ENCODE data around the gene ZNF445. TPM values are rescaled to one million over a fixed set of nuclear protein-coding genes. Genes with fewer than 3 reads are reported as not detected.
"Not testable (repeated sequence)": the region's sequence is repeated elsewhere in the genome, so short reads cannot be mapped to it uniquely, and the experiment has no call there.

The ZNF445 gene
- total and polyA plus RNA-seq, 2 donors (not counting 3 experiments of a cell fraction or from before 2014, with no cell fraction given), result 2.3 to 17.8 TPM

DNA sequence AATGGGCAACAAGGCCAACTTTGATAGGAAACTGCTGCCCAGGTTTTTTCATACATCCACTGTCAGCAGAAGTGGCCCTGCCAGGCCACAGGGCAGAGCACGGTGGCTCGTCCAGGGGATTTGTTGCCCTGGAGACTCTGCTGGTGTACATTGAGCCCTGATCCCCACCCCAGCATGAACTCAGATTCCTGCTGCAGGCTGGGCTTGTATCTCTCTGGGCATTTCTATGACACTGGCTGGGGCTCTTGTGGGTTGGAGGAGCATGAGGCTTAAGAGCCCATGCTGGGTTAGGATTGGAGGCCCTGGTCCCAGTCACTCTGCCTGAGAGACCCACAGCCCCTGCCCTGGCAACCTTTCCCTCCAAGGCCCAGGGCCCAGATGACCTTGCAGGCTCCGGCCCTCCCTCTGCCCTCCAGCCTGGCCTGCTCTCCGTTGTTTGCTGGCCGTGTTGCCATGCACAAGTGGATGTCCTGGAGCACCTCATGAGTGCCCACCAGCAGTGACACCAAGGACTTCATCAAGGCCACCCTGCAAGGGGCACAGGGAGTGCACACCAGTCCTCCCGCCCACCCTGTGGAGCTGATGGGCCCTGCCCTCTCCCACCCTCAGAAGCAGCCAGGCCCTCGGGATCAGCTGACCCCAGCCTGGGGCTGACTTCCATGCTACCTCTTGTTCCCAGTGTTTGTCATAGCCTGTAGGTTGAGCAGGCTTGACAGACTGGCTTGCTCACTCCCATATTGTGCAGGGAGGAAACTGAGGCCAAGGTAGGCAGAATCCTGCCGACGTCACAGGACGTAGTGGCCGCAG is 58.2 kb downstream of the ZNF445 start:
- Histone ChIP-seq H3K4me2 (ENCODE audit: insufficient read depth, low read length) (no peak overlapping the region), H2AFZ (ENCODE audit: low read depth, low read length) (no peak overlapping the region), H3K9me3 (replicated peaks; ENCODE audit: control insufficient read depth, insufficient read depth, low read length) (no peaks in the 10 kb centered on the region), H3K27ac (ENCODE audit: insufficient read depth, low read depth, low read length) (no peak overlapping the region), H3K27me3 (ENCODE audit: control insufficient read depth in 2 of 2, insufficient read depth in 2 of 2, low read length in 2 of 2) (no peaks in the 10 kb centered on the region), H3K4me3 (replicated peaks in 1 of 3; ENCODE audit: insufficient read depth in 1 of 3, low read depth in 1 of 3, low read length in 3 of 3) (no peak overlapping the region), H3K9me1 (replicated peaks; ENCODE audit: control insufficient read depth, extremely low read depth, insufficient read depth, low read length) (no peaks in the 10 kb centered on the region), H3K36me3 (ENCODE audit: control insufficient read depth in 2 of 2, extremely low read depth in 1 of 2, insufficient read depth in 2 of 2, low read length in 2 of 2) (no peaks in the 10 kb centered on the region), H3K9ac (replicated peaks; ENCODE audit: extremely low read depth, insufficient read depth, low read length) (no peak overlapping the region), H3K79me2 (ENCODE audit: control insufficient read depth, insufficient read depth, low read length) (no peaks in the 10 kb centered on the region), H3K4me1 (ENCODE audit: control insufficient read depth, extremely low read depth, insufficient read depth, low read length) (no peaks in the 10 kb centered on the region), H4K20me1 (replicated peaks; ENCODE audit: control insufficient read depth, extremely low read depth, insufficient read depth, low read length) (no peaks in the 10 kb centered on the region)
- CTCF ChIA-PET, result no interaction called here
- no TSS peak for BruUV-seq (replicated peaks)
- dilution Hi-C loops (cut with MboI; ENCODE audit: extremely low pct_ligation_motif_present, low sequenced_read_pairs), result no loop called here
- intact Hi-C loops (cut with micrococcal nuclease), result no loop called here
- POLR2A ChIA-PET, result no interaction called here
- no peak for FAIRE-seq
- DNase-seq (ENCODE audit: low read depth, low spot score), result no peak
- TF ChIP-seq FOS (IDR thresholded peaks at IDR 0.05; ENCODE audit: borderline replicate concordance, insufficient read depth, low read length) (no peak), MYC (IDR thresholded peaks at IDR 0.05; ENCODE audit: low read depth, low read length) (no peak)
- TF ChIP-seq, protein P1, sequence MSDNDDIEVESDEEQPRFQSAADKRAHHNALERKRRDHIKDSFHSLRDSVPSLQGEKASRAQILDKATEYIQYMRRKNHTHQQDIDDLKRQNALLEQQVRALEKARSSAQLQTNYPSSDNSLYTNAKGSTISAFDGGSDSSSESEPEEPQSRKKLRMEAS (IDR thresholded peaks at IDR 0.05; ENCODE audit: insufficient read depth, insufficient read length), result no peak

DNA sequence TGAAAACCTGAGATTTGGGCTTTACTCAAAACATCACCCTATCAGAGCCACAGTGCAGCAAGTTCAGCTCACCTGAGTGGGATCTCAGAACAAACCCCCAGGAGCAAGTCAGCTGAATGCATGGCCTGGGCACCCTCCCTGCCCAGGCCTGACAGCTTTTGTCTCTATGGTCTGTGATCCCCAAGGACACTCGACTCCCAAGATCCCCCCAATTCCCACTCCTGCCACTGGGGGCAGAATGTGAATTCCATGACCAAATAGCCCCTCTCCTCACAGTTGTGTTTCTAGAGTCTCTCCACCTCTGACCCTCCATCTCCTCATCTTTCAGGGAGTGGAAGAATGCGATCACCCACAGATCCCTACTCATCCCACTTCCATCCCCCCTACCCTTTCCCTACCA is 58.9 kb downstream of the ZNF445 start:
- Histone ChIP-seq H3K9me3 (replicated peaks; ENCODE audit: control insufficient read depth, insufficient read depth, low read length) (no peaks in the 10 kb centered on the region), H3K4me1 (ENCODE audit: control insufficient read depth, extremely low read depth, insufficient read depth, low read length) (no peaks in the 10 kb centered on the region), H3K27ac (ENCODE audit: insufficient read depth, low read depth, low read length) (no peak overlapping the region), H3K27me3 (ENCODE audit: control insufficient read depth in 2 of 2, insufficient read depth in 2 of 2, low read length in 2 of 2) (no peaks in the 10 kb centered on the region), H3K4me2 (ENCODE audit: insufficient read depth, low read length) (no peak overlapping the region), H3K4me3 (replicated peaks in 1 of 3; ENCODE audit: insufficient read depth in 1 of 3, low read depth in 1 of 3, low read length in 3 of 3) (no peak overlapping the region), H3K9me1 (replicated peaks; ENCODE audit: control insufficient read depth, extremely low read depth, insufficient read depth, low read length) (no peaks in the 10 kb centered on the region), H3K9ac (replicated peaks; ENCODE audit: extremely low read depth, insufficient read depth, low read length) (no peak overlapping the region), H4K20me1 (replicated peaks; ENCODE audit: control insufficient read depth, extremely low read depth, insufficient read depth, low read length) (no peaks in the 10 kb centered on the region), H3K36me3 (ENCODE audit: control insufficient read depth in 2 of 2, extremely low read depth in 1 of 2, insufficient read depth in 2 of 2, low read length in 2 of 2) (no peaks in the 10 kb centered on the region), H3K79me2 (ENCODE audit: control insufficient read depth, insufficient read depth, low read length) (no peaks in the 10 kb centered on the region), H2AFZ (ENCODE audit: low read depth, low read length) (no peak overlapping the region)
- POLR2A ChIA-PET, result no interaction called here
- DNase-seq (ENCODE audit: low read depth, low spot score) (no peak), FAIRE-seq (no peak)
- dilution Hi-C loops (cut with MboI; ENCODE audit: extremely low pct_ligation_motif_present, low sequenced_read_pairs), result no loop called here
- intact Hi-C loops (cut with micrococcal nuclease), result no loop called here
- CTCF ChIA-PET, result interaction anchor here (0.8 to 1.3 kb wide), 3 partner anchors 9 to 21 kb away, joined by 3 read pairs; no protein-coding TSS in a partner anchor
- TF ChIP-seq, protein P2, sequence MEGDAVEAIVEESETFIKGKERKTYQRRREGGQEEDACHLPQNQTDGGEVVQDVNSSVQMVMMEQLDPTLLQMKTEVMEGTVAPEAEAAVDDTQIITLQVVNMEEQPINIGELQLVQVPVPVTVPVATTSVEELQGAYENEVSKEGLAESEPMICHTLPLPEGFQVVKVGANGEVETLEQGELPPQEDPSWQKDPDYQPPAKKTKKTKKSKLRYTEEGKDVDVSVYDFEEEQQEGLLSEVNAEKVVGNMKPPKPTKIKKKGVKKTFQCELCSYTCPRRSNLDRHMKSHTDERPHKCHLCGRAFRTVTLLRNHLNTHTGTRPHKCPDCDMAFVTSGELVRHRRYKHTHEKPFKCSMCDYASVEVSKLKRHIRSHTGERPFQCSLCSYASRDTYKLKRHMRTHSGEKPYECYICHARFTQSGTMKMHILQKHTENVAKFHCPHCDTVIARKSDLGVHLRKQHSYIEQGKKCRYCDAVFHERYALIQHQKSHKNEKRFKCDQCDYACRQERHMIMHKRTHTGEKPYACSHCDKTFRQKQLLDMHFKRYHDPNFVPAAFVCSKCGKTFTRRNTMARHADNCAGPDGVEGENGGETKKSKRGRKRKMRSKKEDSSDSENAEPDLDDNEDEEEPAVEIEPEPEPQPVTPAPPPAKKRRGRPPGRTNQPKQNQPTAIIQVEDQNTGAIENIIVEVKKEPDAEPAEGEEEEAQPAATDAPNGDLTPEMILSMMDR (IDR thresholded peaks at IDR 0.05; ENCODE audit: extremely low read depth in 1 of 2, insufficient read depth in 1 of 2, low read depth in 1 of 2, low read length in 2 of 2), result peak; percentile 19 to 27
- TF ChIP-seq GATA2 (IDR thresholded peaks at IDR 0.05; ENCODE audit: insufficient read depth, insufficient read length, low read depth, low read length), result no peak
- BruUV-seq (replicated peaks), result no TSS peak

DNA sequence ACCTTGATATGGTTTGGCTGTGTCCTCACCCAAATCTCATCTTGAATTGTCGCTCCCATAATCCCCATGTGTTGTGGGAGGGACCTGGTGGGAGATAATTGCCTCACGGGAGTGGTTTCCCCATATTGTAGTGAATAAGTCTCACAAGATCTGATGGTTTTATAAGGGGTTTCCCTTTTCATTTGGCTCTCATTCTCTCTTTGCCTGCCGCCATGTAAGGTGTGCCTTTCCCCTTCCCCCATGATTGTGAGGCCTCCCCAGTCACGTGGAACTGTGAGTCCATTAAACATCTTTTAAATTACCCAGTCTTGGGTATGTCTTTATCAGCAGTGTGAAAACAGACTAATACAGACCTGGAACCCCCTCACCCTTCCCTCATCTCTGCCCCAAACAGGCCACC is 59.4 kb downstream of the ZNF445 start:
- POLR2A ChIA-PET; DNase-seq (ENCODE audit: low read depth, low spot score); H4K20me1 ChIP-seq (replicated peaks; ENCODE audit: control insufficient read depth, extremely low read depth, insufficient read depth, low read length); FAIRE-seq; H2AFZ ChIP-seq (ENCODE audit: low read depth, low read length); intact Hi-C loops (cut with micrococcal nuclease); H3K9me1 ChIP-seq (replicated peaks; ENCODE audit: control insufficient read depth, extremely low read depth, insufficient read depth, low read length); H3K27me3 ChIP-seq (ENCODE audit: control insufficient read depth in 2 of 2, insufficient read depth in 2 of 2, low read length in 2 of 2); H3K36me3 ChIP-seq (ENCODE audit: control insufficient read depth in 2 of 2, extremely low read depth in 1 of 2, insufficient read depth in 2 of 2, low read length in 2 of 2); H3K4me3 ChIP-seq (replicated peaks in 1 of 3; ENCODE audit: insufficient read depth in 1 of 3, low read depth in 1 of 3, low read length in 3 of 3); H3K4me1 ChIP-seq (ENCODE audit: control insufficient read depth, extremely low read depth, insufficient read depth, low read length); H3K4me2 ChIP-seq (ENCODE audit: insufficient read depth, low read length); BruUV-seq (replicated peaks); H3K79me2 ChIP-seq (ENCODE audit: control insufficient read depth, insufficient read depth, low read length); dilution Hi-C loops (cut with MboI; ENCODE audit: extremely low pct_ligation_motif_present, low sequenced_read_pairs); H3K9ac ChIP-seq (replicated peaks; ENCODE audit: extremely low read depth, insufficient read depth, low read length); H3K27ac ChIP-seq (ENCODE audit: insufficient read depth, low read depth, low read length); H3K9me3 ChIP-seq (replicated peaks; ENCODE audit: control insufficient read depth, insufficient read depth, low read length): not testable (repeated sequence)
- CTCF ChIA-PET, result interaction anchor here (0.8 to 1.3 kb wide), 3 partner anchors 10 to 21 kb away, joined by 3 read pairs; no protein-coding TSS in a partner anchor

Measured in endothelial cell of umbilical vein (primary cell).